SK-N-SH treated with all-trans-retinoic acid at 6 μM for 48 hours (cell line): Measurements from ENCODE around the gene RXRA.

Source experiments
- ARNTL ChIP-seq: fragments of 450-650 bp; formaldehyde crosslinking; IDR thresholded peaks from 2 replicates; pipeline ENCODE4 v1.5.0; 2020; ENCODE audit warnings: low read depth, mild to moderate bottlenecking, moderate library complexity, borderline replicate concordance
- CSDC2 ChIP-seq: fragments of 250-450 bp; sonication (Bioruptor Pico); IDR thresholded peaks from 2 replicates; pipeline ENCODE4 v1.5.0; 2020; ENCODE audit warnings: mild to moderate bottlenecking, moderate library complexity
- OSR1 ChIP-seq: fragments of 250-450 bp; sonication (Bioruptor Pico); IDR thresholded peaks from 2 replicates; pipeline ENCODE4 v1.8.0; 2022; ENCODE audit warnings: moderate library complexity, mild to moderate bottlenecking, inconsistent platforms
- POU6F1 ChIP-seq: fragments of 250-450 bp; sonication (Bioruptor Pico); IDR thresholded peaks from 2 replicates; pipeline ENCODE4 v1.8.0; 2021; ENCODE audit warnings: low read depth, mild to moderate bottlenecking, moderate library complexity, borderline replicate concordance
- RARB ChIP-seq: fragments of 250-450 bp; sonication (Bioruptor Pico); IDR thresholded peaks from 2 replicates; pipeline ENCODE4 v1.8.0; 2021; ENCODE audit warnings: mild to moderate bottlenecking, moderate library complexity
- TCF4 ChIP-seq: fragments of 250-450 bp; sonication (Bioruptor Pico); IDR thresholded peaks from 2 replicates; pipeline ENCODE4 v1.8.0; 2021; ENCODE audit warnings: mild to moderate bottlenecking, moderate library complexity, borderline replicate concordance
- ZFP3 ChIP-seq: fragments of 250-450 bp; sonication (Bioruptor Pico); IDR thresholded peaks from 2 replicates; pipeline ENCODE4 v1.5.0; 2020; ENCODE audit warnings: mild to moderate bottlenecking, moderate library complexity
- ZNF70 ChIP-seq: fragments of 450-650 bp; formaldehyde crosslinking; IDR thresholded peaks from 2 replicates; pipeline ENCODE4 v1.5.0; 2020; ENCODE audit warnings: mild to moderate bottlenecking, moderate library complexity
- TF ChIP-seq, protein P1 (sequence below): fragments of 250-450 bp; sonication (Bioruptor Pico); IDR thresholded peaks from 2 replicates; pipeline ENCODE4 v1.5.1; 2021; ENCODE audit warnings: mild to moderate bottlenecking, moderate library complexity
- TF ChIP-seq, protein P2 (sequence below): fragments of 250-450 bp; sonication (Bioruptor Pico); IDR thresholded peaks from 2 replicates; pipeline ENCODE4 v1.5.1; 2020; ENCODE audit warnings: low read depth, mild to moderate bottlenecking, moderate library complexity
- TF ChIP-seq, protein P3 (sequence below): fragments of 250-450 bp; sonication (Bioruptor Pico); IDR thresholded peaks from 2 replicates; pipeline ENCODE4 v1.8.0; 2020; ENCODE audit warnings: mild to moderate bottlenecking, moderate library complexity, borderline replicate concordance
- TF ChIP-seq, protein P4 (sequence below): fragments of 250-450 bp; sonication (Bioruptor Pico); IDR thresholded peaks from 2 replicates; pipeline ENCODE4 v1.5.0; 2020; ENCODE audit warnings: mild to moderate bottlenecking, moderate library complexity

DNA sequence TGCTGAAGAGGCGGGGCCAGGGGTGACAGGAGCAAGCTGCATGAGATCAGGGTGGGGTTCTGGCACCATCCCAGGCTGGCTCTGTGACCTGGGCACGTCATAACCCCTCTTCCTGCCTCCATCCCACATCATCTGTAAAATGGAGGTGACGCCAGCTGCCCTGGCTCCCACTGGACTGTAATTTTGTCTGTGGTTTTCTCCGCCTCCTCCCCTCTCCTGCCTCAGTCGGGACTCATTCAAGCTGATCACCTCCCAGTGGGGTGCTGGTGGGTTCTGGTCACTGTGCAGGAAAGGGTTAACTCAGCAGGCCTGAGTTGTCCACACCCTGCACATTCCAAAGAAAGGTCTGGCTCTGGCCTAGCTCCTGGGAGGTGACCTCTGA is 128.2 kb downstream of the RXRA start:
- TF ChIP-seq, protein P1, sequence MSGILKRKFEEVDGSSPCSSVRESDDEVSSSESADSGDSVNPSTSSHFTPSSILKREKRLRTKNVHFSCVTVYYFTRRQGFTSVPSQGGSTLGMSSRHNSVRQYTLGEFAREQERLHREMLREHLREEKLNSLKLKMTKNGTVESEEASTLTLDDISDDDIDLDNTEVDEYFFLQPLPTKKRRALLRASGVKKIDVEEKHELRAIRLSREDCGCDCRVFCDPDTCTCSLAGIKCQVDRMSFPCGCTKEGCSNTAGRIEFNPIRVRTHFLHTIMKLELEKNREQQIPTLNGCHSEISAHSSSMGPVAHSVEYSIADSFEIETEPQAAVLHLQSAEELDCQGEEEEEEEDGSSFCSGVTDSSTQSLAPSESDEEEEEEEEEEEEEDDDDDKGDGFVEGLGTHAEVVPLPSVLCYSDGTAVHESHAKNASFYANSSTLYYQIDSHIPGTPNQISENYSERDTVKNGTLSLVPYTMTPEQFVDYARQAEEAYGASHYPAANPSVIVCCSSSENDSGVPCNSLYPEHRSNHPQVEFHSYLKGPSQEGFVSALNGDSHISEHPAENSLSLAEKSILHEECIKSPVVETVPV: no peak
- TF ChIP-seq ZFP3 (CRISPR knock-in tag): no peak
- TF ChIP-seq RARB: no peak
- TF ChIP-seq, protein P2, sequence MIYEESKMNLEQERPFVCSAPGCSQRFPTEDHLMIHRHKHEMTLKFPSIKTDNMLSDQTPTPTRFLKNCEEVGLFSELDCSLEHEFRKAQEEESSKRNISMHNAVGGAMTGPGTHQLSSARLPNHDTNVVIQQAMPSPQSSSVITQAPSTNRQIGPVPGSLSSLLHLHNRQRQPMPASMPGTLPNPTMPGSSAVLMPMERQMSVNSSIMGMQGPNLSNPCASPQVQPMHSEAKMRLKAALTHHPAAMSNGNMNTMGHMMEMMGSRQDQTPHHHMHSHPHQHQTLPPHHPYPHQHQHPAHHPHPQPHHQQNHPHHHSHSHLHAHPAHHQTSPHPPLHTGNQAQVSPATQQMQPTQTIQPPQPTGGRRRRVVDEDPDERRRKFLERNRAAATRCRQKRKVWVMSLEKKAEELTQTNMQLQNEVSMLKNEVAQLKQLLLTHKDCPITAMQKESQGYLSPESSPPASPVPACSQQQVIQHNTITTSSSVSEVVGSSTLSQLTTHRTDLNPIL (CRISPR knock-in tag): no peak
- TF ChIP-seq POU6F1 (CRISPR knock-in tag): no peak
- TF ChIP-seq, protein P3, sequence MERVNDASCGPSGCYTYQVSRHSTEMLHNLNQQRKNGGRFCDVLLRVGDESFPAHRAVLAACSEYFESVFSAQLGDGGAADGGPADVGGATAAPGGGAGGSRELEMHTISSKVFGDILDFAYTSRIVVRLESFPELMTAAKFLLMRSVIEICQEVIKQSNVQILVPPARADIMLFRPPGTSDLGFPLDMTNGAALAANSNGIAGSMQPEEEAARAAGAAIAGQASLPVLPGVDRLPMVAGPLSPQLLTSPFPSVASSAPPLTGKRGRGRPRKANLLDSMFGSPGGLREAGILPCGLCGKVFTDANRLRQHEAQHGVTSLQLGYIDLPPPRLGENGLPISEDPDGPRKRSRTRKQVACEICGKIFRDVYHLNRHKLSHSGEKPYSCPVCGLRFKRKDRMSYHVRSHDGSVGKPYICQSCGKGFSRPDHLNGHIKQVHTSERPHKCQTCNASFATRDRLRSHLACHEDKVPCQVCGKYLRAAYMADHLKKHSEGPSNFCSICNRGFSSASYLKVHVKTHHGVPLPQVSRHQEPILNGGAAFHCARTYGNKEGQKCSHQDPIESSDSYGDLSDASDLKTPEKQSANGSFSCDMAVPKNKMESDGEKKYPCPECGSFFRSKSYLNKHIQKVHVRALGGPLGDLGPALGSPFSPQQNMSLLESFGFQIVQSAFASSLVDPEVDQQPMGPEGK (CRISPR knock-in tag): no peak
- no peak for TF ChIP-seq TCF4 (CRISPR knock-in tag)
- TF ChIP-seq, protein P4, sequence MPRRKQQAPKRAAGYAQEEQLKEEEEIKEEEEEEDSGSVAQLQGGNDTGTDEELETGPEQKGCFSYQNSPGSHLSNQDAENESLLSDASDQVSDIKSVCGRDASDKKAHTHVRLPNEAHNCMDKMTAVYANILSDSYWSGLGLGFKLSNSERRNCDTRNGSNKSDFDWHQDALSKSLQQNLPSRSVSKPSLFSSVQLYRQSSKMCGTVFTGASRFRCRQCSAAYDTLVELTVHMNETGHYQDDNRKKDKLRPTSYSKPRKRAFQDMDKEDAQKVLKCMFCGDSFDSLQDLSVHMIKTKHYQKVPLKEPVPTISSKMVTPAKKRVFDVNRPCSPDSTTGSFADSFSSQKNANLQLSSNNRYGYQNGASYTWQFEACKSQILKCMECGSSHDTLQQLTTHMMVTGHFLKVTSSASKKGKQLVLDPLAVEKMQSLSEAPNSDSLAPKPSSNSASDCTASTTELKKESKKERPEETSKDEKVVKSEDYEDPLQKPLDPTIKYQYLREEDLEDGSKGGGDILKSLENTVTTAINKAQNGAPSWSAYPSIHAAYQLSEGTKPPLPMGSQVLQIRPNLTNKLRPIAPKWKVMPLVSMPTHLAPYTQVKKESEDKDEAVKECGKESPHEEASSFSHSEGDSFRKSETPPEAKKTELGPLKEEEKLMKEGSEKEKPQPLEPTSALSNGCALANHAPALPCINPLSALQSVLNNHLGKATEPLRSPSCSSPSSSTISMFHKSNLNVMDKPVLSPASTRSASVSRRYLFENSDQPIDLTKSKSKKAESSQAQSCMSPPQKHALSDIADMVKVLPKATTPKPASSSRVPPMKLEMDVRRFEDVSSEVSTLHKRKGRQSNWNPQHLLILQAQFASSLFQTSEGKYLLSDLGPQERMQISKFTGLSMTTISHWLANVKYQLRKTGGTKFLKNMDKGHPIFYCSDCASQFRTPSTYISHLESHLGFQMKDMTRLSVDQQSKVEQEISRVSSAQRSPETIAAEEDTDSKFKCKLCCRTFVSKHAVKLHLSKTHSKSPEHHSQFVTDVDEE: no peak
- no peak for TF ChIP-seq ARNTL (CRISPR knock-in tag)
- TF ChIP-seq CSDC2: no peak
- TF ChIP-seq ZNF70 (CRISPR knock-in tag): no peak
- no peak for TF ChIP-seq OSR1 (CRISPR knock-in tag)
